Fibroblast of gingiva (primary cell): ENCODE measurements around the gene SCN7A.
"Not testable (repeated sequence)": the region's sequence is repeated elsewhere in the genome, so short reads cannot be mapped to it uniquely, and the experiment has no call there.

Source experiments
- DNase-seq: peaks from one replicate; pipeline ENCODE4 v3.0.0-alpha.2; 2011; ENCODE audit warnings: low read depth

Gene SCN7A

GRCh38 chr2:166494140-166494624, at the start of gene SCN7A:
Gene SCN7A (minus strand): TSS chr2:166494249. CDS start chr2:166477696, 16,553 bp downstream.
- no peak for DNase-seq

- peak; percentile 71 for DNase-seq
Observed at GRCh38 chr2:166539340-166540162, 45.5 kb upstream of the SCN7A start.

GRCh38 chr2:166536111-166536510, 42.1 kb upstream of the SCN7A start:
- DNase-seq, result no peak

GRCh38 chr2:166521155-166521554, 27.1 kb upstream of the SCN7A start:
- no peak for DNase-seq

GRCh38 chr2:166520604-166521003, 26.6 kb upstream of the SCN7A start:
- DNase-seq, result no peak

- no peak for DNase-seq
Observed at GRCh38 chr2:166519391-166519962, 25.4 kb upstream of the SCN7A start.

GRCh38 chr2:166518634-166519390, 24.8 kb upstream of the SCN7A start:
- no peak for DNase-seq

- no peak for DNase-seq
Observed at GRCh38 chr2:166517533-166518061, 23.5 kb upstream of the SCN7A start.

- no peak for DNase-seq
Observed at GRCh38 chr2:166516712-166517303, 22.8 kb upstream of the SCN7A start.

GRCh38 chr2:166513952-166514351, 19.9 kb upstream of the SCN7A start:
- DNase-seq, result no peak

GRCh38 chr2:166499281-166499680, 5.2 kb upstream of the SCN7A start:
- DNase-seq, result no peak

GRCh38 chr2:166491461-166491860, 2.6 kb downstream of the SCN7A start:
- no peak for DNase-seq

- DNase-seq, result no peak
Observed at GRCh38 chr2:166487171-166487570, 6.9 kb downstream of the SCN7A start.

GRCh38 chr2:166485558-166486178, 8.4 kb downstream of the SCN7A start:
- DNase-seq, result no peak

- no peak for DNase-seq
Observed at GRCh38 chr2:166472332-166472731, 21.7 kb downstream of the SCN7A start.

GRCh38 chr2:166468124-166469024, 25.7 kb downstream of the SCN7A start:
- peak; percentile 57 for DNase-seq

GRCh38 chr2:166464187-166464586, 29.9 kb downstream of the SCN7A start:
- DNase-seq, result no peak

GRCh38 chr2:166463640-166464039, 30.4 kb downstream of the SCN7A start:
- no peak for DNase-seq

- no peak for DNase-seq
Observed at GRCh38 chr2:166458674-166459073, 35.4 kb downstream of the SCN7A start.

GRCh38 chr2:166455823-166456222, 38.2 kb downstream of the SCN7A start:
- DNase-seq, result not testable (repeated sequence)
